Activated CD8-positive, alpha-beta T cell treated with anti-CD3 and anti-CD28 coated beads, Interleukin-2, amount 10 ng/mL, durations not matched to agents 7 days and 5 days (primary cell): ENCODE measurements around the gene IDS. TPM values are rescaled to one million over a fixed set of nuclear protein-coding genes. Genes with fewer than 3 reads are reported as not detected.
A peak's percentile ranks its signal among the peaks of the same experiment; 100 is the strongest.
"Not testable (repeated sequence)": the region's sequence is repeated elsewhere in the genome, so short reads cannot be mapped to it uniquely, and the experiment has no call there.

Experiments
- ATAC-seq: fragments of 150-1000 bp; cut with Tn5 transposase; one replicate; pipeline ENCODE4 v1.10.0; 2021; ENCODE audit warnings: moderate library complexity
- CTCF ChIA-PET: fragments of 350-600 bp; sonication (Branson Sonifier 250); formaldehyde crosslinking; loops from one replicate; lab custom pipeline; 2021; ENCODE audit warnings: antibody characterized with exemption; lab: Charles Lee
- POLR2A ChIA-PET: fragments of 350-600 bp; sonication (Branson Sonifier 250); formaldehyde crosslinking; loops from one replicate; lab custom pipeline; 2021; ENCODE audit warnings: antibody characterized with exemption; lab: Charles Lee
- DNase-seq: peaks from one replicate; pipeline ENCODE4 v3.0.0-alpha.2; 2020
- H3K27ac Mint-ChIP-seq: one replicate; pipeline ENCODE4 v1.8.0; 2021; ENCODE audit warnings: mild to moderate bottlenecking, mixed read lengths
- H3K27me3 Mint-ChIP-seq: one replicate; pipeline ENCODE4 v1.8.0; 2021; ENCODE audit warnings: low read depth, mixed read lengths
- H3K36me3 Mint-ChIP-seq: one replicate; pipeline ENCODE4 v1.8.0; 2021; ENCODE audit warnings: low read depth, mixed read lengths
- H3K4me1 Mint-ChIP-seq: one replicate; pipeline ENCODE4 v1.8.0; 2021; ENCODE audit warnings: low read depth, mixed read lengths
- H3K4me3 Mint-ChIP-seq: one replicate; pipeline ENCODE4 v1.8.0; 2021; ENCODE audit warnings: mild to moderate bottlenecking, mixed read lengths
- H3K9me3 Mint-ChIP-seq: one replicate; pipeline ENCODE4 v1.8.0; 2022; ENCODE audit warnings: mixed read lengths; ENCODE audit not compliant: insufficient read depth
- total RNA-seq, 2 experiments: library from RNA; stranded (reverse); gene quantifications; one replicate each; pipeline ENCODE4 v1.2.3, GENCODE V29; 2021

IDS gene, protein sequence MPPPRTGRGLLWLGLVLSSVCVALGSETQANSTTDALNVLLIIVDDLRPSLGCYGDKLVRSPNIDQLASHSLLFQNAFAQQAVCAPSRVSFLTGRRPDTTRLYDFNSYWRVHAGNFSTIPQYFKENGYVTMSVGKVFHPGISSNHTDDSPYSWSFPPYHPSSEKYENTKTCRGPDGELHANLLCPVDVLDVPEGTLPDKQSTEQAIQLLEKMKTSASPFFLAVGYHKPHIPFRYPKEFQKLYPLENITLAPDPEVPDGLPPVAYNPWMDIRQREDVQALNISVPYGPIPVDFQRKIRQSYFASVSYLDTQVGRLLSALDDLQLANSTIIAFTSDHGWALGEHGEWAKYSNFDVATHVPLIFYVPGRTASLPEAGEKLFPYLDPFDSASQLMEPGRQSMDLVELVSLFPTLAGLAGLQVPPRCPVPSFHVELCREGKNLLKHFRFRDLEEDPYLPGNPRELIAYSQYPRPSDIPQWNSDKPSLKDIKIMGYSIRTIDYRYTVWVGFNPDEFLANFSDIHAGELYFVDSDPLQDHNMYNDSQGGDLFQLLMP
- 10 to 100 TPM; 47.2 to 50.8 TPM for total RNA-seq

GRCh38 chrX:149504915-149505651, at the start of gene IDS:
Gene IDS, minus strand, starts transcription at chrX:149505306. Its CDS starts 169 bp downstream, at chrX:149505137.
- Mint-ChIP-seq H3K4me1 (peaks cover 47% of the 10 kb centered on the region), H3K27me3 (no peaks in the 10 kb centered on the region)
- CTCF ChIA-PET = interaction anchor here (1.0 to 2.7 kb wide), 4 partner anchors 8 to 34 kb away, joined by 3 to 9 read pairs (median 5); no protein-coding TSS in a partner anchor

DNA sequence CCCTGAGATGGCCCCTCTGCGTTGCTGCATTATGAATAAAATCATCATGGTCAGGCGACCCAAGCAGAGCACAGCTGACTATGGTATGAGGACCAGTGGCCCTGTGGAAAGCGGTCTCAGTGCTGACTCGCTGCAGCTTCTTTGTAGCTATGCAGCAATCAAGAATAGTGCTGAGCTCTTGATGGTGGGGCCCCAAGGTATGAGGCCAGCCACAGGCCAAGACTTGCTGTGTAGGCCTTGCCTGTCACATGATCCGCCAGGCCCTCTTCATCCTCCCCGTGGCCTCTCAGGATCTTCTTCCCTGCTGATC, 46.8 kb upstream of the IDS start:
- H3K4me3 Mint-ChIP-seq, H3K27ac Mint-ChIP-seq, POLR2A ChIA-PET, DNase-seq, H3K27me3 Mint-ChIP-seq, H3K9me3 Mint-ChIP-seq, ATAC-seq, CTCF ChIA-PET, H3K4me1 Mint-ChIP-seq, H3K36me3 Mint-ChIP-seq: not testable (repeated sequence)

More at GRCh38 chrX:149504915-149505651, at the start of gene IDS:
- peak within 1 kb of the TSS; percentile 81 for H3K4me3 Mint-ChIP-seq
- POLR2A ChIA-PET = interaction anchor here (0.7 to 1.4 kb wide), 5 partner anchors 9 to 35 kb away, joined by 3 to 15 read pairs (median 5); partner anchors contain the start of gene EOLA1
- no peaks in the 10 kb centered on the region for H3K9me3 Mint-ChIP-seq
- DNase-seq (peak; percentile 91), ATAC-seq (peak; percentile 72)
- H3K27ac Mint-ChIP-seq = peak within 1 kb of the TSS; percentile 87
- peaks cover 12% of the 10 kb centered on the region for H3K36me3 Mint-ChIP-seq

DNA sequence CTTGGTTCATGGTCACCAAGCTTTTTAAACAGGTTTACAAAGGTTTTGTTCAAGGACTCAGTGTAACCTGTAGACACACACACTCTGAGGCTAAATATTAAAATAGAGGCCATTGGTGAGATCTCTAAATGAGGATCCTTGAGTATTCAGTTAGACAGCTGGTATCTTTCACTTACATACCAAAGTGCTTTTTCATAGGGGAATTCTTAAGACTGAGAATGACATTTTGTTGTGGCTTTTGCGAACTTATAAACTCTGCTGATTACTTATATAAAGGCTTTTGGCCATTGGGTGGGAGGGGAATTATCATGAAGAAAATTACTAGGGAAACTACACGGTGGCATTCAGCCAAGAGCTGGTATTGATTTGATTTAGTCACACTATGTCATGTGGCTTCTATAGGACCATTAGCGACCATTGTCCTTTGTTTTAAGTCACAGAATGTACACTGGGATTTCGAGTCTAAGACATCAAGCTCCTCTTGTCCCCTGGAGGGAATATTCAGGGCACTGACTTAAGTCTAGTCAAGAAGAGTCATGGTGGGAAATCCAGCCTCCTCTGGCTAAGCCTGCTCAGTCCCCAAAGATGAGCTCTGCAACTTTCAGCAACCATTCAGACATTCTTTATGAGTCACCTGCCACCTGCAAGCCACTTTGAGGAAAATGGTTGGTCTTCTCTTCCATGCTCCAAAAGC, 46.3 kb upstream of the IDS start:
- ATAC-seq, H3K4me3 Mint-ChIP-seq, H3K36me3 Mint-ChIP-seq, H3K27ac Mint-ChIP-seq, POLR2A ChIA-PET, H3K4me1 Mint-ChIP-seq, H3K9me3 Mint-ChIP-seq, H3K27me3 Mint-ChIP-seq, CTCF ChIA-PET, DNase-seq: not testable (repeated sequence)

DNA sequence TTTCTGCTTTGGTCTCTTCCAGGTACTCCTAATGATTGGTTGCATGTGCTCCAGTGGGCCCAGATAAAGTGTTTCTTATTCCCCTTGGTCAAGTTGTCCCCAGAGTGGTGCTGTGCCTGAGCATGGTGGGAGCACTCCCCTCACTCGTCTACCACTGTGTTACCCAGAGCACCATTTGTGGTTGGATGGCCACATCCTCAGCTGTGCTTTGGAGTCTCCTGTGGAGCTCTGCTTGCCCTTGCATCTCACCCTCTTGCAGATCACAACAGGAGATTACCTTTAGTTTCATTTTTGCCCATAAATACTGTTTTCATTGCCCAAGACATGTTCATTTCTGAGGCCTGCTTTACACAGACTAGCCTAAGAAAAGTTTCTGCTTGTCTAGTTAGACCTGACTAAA, 45.3 kb upstream of the IDS start:
- H3K4me1 Mint-ChIP-seq, H3K36me3 Mint-ChIP-seq, H3K4me3 Mint-ChIP-seq, H3K27me3 Mint-ChIP-seq, H3K9me3 Mint-ChIP-seq, CTCF ChIA-PET, POLR2A ChIA-PET: not testable (repeated sequence)
- ATAC-seq (peak; percentile 88), DNase-seq (peak; percentile 65)
- peak overlapping the region; percentile 75 for H3K27ac Mint-ChIP-seq

GRCh38 chrX:149549701-149550100, 44.6 kb upstream of the IDS start, which contains the start of gene HSFX3:
Gene HSFX3, minus strand, starts transcription at chrX:149549924. Its CDS starts 72 bp downstream, at chrX:149549852.
- H3K4me1 Mint-ChIP-seq, POLR2A ChIA-PET, DNase-seq, H3K4me3 Mint-ChIP-seq, ATAC-seq, H3K27me3 Mint-ChIP-seq, CTCF ChIA-PET, H3K36me3 Mint-ChIP-seq, H3K9me3 Mint-ChIP-seq: not testable (repeated sequence)
- peak within 1 kb of the TSS; percentile 75 for H3K27ac Mint-ChIP-seq

GRCh38 chrX:149547782-149548181, 42.7 kb upstream of the IDS start:
- H3K4me3 Mint-ChIP-seq, DNase-seq, H3K36me3 Mint-ChIP-seq, H3K4me1 Mint-ChIP-seq, POLR2A ChIA-PET, H3K27ac Mint-ChIP-seq, ATAC-seq, H3K9me3 Mint-ChIP-seq, CTCF ChIA-PET, H3K27me3 Mint-ChIP-seq: not testable (repeated sequence)

GRCh38 chrX:149546962-149547361, 41.9 kb upstream of the IDS start:
- H3K4me1 Mint-ChIP-seq, H3K9me3 Mint-ChIP-seq, POLR2A ChIA-PET, CTCF ChIA-PET, ATAC-seq, H3K4me3 Mint-ChIP-seq, H3K27ac Mint-ChIP-seq, H3K27me3 Mint-ChIP-seq, H3K36me3 Mint-ChIP-seq, DNase-seq: not testable (repeated sequence)

- ATAC-seq, H3K4me1 Mint-ChIP-seq, H3K27ac Mint-ChIP-seq, H3K36me3 Mint-ChIP-seq, CTCF ChIA-PET, DNase-seq, H3K4me3 Mint-ChIP-seq, POLR2A ChIA-PET, H3K27me3 Mint-ChIP-seq, H3K9me3 Mint-ChIP-seq: not testable (repeated sequence)
Measured at GRCh38 chrX:149545545-149546543, 40.7 kb upstream of the IDS start.

DNA sequence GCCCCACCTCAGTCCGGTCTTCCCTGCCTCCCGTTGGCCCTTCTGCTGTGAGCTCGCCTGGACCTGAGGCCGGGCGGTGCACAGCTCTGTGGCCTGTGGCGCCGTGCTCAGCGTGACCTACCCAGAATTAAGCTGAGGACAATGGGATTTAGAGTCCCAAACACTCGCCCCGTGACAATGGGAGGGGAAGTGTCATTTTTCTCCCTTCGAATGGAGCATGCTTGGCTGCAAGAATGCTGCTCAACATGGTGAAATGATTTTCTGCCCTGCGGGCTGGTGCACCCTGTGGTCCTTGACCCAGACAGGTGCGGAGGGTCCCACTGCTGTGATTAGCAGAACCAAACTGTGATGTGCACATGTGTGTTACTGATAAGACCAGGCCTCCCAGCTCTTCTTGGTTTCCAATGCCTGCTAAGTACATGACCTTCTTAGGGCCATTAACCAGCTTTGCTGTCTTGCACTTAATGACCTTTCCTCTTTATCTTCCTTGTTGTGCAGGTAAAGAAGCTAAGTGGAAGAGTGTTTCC, 36.5 kb upstream of the IDS start:
- H3K4me1 Mint-ChIP-seq = peaks cover 10% of the 10 kb centered on the region
- peaks cover 3% of the 10 kb centered on the region for H3K36me3 Mint-ChIP-seq
- ATAC-seq (no peak), DNase-seq (no peak)
- ChIA-PET CTCF (interaction anchor here (3.5 kb wide), 1 partner anchor 29 kb away, joined by 23 read pairs; no protein-coding TSS in a partner anchor), POLR2A (interaction anchor here (1.6 kb wide), 1 partner anchor 17 kb away, joined by 3 read pairs; no protein-coding TSS in a partner anchor)
- H3K9me3 Mint-ChIP-seq = no peaks in the 10 kb centered on the region
- H3K27me3 Mint-ChIP-seq = no peaks in the 10 kb centered on the region
- peak overlapping the region; percentile 97 for H3K27ac Mint-ChIP-seq
- peak overlapping the region; percentile 83 for H3K4me3 Mint-ChIP-seq
